Ascending aorta (tissue), 2 donors: ENCODE results near the gene PITPNM1. TPM values are rescaled to one million over a fixed set of nuclear protein-coding genes. Genes with fewer than 3 reads are reported as not detected.

ENCODE experiments used
- DNase-seq, 2 donors: peaks; one replicate each; pipeline ENCODE4 v3.0.0-alpha.2; 2019; ENCODE audit warnings: low spot score in 2 of 2
- H3K27ac ChIP-seq, 2 donors: fragments of 200-600 bp; sonication (generic); one replicate each; pipeline ENCODE4 v1.5.1; 2016 to 2017; ENCODE audit warnings: mild to moderate bottlenecking in 1 of 2
- H3K27me3 ChIP-seq: fragments of 200-600 bp; sonication (generic); one replicate; pipeline ENCODE4 v1.5.1; 2017
- H3K36me3 ChIP-seq, 2 donors: fragments of 200-600 bp; sonication (generic); one replicate each; pipeline ENCODE4 v1.5.1; 2016
- H3K4me1 ChIP-seq, 2 donors: fragments of 200-600 bp; sonication (generic); one replicate each; pipeline ENCODE4 v1.5.1; 2016 to 2017; ENCODE audit warnings: mild to moderate bottlenecking in 1 of 2
- H3K4me3 ChIP-seq, 2 donors: fragments of 200-600 bp; sonication (generic); one replicate each; pipeline ENCODE4 v1.5.1; 2016 to 2017; ENCODE audit warnings: mild to moderate bottlenecking in 1 of 2
- H3K9me3 ChIP-seq, 2 donors: fragments of 200-600 bp; sonication (generic); one replicate each; pipeline ENCODE4 v1.5.1; 2016
- intact Hi-C: fragments of 100-400 bp; cut with DNase I; formaldehyde crosslinking; loops from one replicate; pipeline ENCODE4 v1.15.1; 2023
- total RNA-seq: library from RNA; depleted of rRNA; stranded (reverse); fragments of >200 nt; gene quantifications from one replicate; pipeline ENCODE4 v1.1.0, GENCODE V29; 2016
- TF ChIP-seq, protein P1 (sequence below), 3 experiments: fragments of 200-600 bp in 2 of 3; fragments of 450-650 bp in 1 of 3; sonication (generic) in 2 of 3; IDR thresholded peaks; one replicate each; pipeline ENCODE4 v1.5.1; 2016 to 2019; ENCODE audit warnings: antibody characterized with exemption in 3 of 3, mild to moderate bottlenecking in 1 of 3, moderate library complexity in 1 of 3

The PITPNM1 gene
- total RNA-seq, 1 donor from 2014 or later = 31.8 TPM

DNA sequence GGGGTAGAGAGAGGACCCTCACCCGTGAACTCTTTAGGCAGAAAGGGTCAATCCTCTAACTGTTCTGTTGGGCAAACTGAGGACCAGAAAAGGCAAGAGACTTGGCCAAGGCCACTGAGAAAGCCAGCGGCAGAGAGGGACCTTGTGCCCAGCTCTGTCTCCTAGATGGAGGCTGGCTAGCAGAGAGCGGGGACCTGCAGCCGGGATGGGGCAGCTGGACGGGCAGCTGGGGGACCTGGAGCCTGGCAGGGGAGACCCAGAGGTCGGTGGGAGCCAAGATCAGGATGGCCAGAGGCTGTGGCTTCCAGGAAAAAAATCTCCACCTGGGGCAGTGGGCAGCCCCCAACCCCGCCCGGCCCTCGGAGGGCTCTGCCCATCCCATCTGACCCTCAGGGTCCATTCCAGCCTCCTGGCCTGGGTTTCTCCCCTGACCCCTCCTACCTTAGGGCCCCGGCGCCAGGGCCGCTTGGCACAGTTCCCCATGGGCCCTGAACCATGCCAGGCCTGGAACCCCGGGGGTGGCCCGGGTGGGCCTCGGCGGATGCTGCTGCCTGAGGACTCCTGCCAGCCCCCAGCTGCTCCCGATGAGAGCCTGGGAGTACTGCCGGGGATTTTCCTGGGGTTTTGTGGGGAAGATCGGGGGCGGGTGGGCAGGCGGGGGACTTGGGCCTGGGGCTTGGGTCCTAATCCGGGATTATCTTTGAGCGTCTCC is 17.8 kb upstream of the PITPNM1 start, which contains the start of gene CABP2:
TSS of gene CABP2 (minus strand) at position 603 of the 712 bp plus-strand sequence. CDS start at position 483, 120 bp downstream.
- H3K9me3 ChIP-seq = no peaks in the 10 kb centered on the region
- intact Hi-C loops = no loop called here
- H3K36me3 ChIP-seq = no peaks in the 10 kb centered on the region
- TF ChIP-seq, protein P1, sequence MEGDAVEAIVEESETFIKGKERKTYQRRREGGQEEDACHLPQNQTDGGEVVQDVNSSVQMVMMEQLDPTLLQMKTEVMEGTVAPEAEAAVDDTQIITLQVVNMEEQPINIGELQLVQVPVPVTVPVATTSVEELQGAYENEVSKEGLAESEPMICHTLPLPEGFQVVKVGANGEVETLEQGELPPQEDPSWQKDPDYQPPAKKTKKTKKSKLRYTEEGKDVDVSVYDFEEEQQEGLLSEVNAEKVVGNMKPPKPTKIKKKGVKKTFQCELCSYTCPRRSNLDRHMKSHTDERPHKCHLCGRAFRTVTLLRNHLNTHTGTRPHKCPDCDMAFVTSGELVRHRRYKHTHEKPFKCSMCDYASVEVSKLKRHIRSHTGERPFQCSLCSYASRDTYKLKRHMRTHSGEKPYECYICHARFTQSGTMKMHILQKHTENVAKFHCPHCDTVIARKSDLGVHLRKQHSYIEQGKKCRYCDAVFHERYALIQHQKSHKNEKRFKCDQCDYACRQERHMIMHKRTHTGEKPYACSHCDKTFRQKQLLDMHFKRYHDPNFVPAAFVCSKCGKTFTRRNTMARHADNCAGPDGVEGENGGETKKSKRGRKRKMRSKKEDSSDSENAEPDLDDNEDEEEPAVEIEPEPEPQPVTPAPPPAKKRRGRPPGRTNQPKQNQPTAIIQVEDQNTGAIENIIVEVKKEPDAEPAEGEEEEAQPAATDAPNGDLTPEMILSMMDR (IDR thresholded peaks at IDR 0.05) = no peak
- no peak within 1 kb of the TSS for H3K4me3 ChIP-seq
- no peak within 1 kb of the TSS for H3K27ac ChIP-seq
- DNase-seq = no peak
- H3K4me1 ChIP-seq = no peaks in the 10 kb centered on the region
- H3K27me3 ChIP-seq = no peaks in the 10 kb centered on the region

GRCh38 chr11:67522338-67522737 is 17.2 kb upstream of the PITPNM1 start:
- Histone ChIP-seq H3K4me3 (no peak overlapping the region), H3K36me3 (no peaks in the 10 kb centered on the region), H3K9me3 (no peaks in the 10 kb centered on the region), H3K4me1 (no peaks in the 10 kb centered on the region), H3K27ac (no peak overlapping the region), H3K27me3 (no peaks in the 10 kb centered on the region)
- TF ChIP-seq, protein P1 (IDR thresholded peaks at IDR 0.05) = no peak
- no peak for DNase-seq
- intact Hi-C loops = no loop called here

GRCh38 chr11:67521924-67522323 is 16.8 kb upstream of the PITPNM1 start:
- DNase-seq = no peak
- no peaks in the 10 kb centered on the region for H3K27me3 ChIP-seq
- TF ChIP-seq, protein P1 (IDR thresholded peaks at IDR 0.05) = no peak
- H3K9me3 ChIP-seq = no peaks in the 10 kb centered on the region
- H3K36me3 ChIP-seq = no peaks in the 10 kb centered on the region
- intact Hi-C loops = no loop called here
- no peaks in the 10 kb centered on the region for H3K4me1 ChIP-seq
- no peak overlapping the region for H3K27ac ChIP-seq
- no peak overlapping the region for H3K4me3 ChIP-seq

- intact Hi-C loops = no loop called here
- DNase-seq = no peak
- H3K9me3 ChIP-seq = no peaks in the 10 kb centered on the region
- no peak overlapping the region for H3K4me3 ChIP-seq
- H3K27ac ChIP-seq = no peak overlapping the region
- no peaks in the 10 kb centered on the region for H3K27me3 ChIP-seq
- TF ChIP-seq, protein P1 (IDR thresholded peaks at IDR 0.05) = no peak
- no peaks in the 10 kb centered on the region for H3K36me3 ChIP-seq
- no peaks in the 10 kb centered on the region for H3K4me1 ChIP-seq
These were observed 16.0 kb upstream of the PITPNM1 start for GRCh38 chr11:67520856-67521824.

- Histone ChIP-seq H3K4me3 (no peak overlapping the region), H3K36me3 (no peaks in the 10 kb centered on the region), H3K27ac (no peak overlapping the region), H3K9me3 (no peaks in the 10 kb centered on the region), H3K4me1 (no peaks in the 10 kb centered on the region), H3K27me3 (no peaks in the 10 kb centered on the region)
- DNase-seq = no peak
- intact Hi-C loops = no loop called here
- TF ChIP-seq, protein P1 (IDR thresholded peaks at IDR 0.05) = no peak
These were observed 14.6 kb upstream of the PITPNM1 start for GRCh38 chr11:67519726-67520125.
